PFSK-1 (cell line): ENCODE results near the gene A1CF.

Experiments used
- FOXP2 ChIP-seq: optimal IDR thresholded peaks from 2 replicates; pipeline ENCODE3; 2011; ENCODE audit warnings: borderline replicate concordance, control low read depth, inconsistent platforms; ENCODE audit not compliant: insufficient read depth; ENCODE audit errors: extremely low read length, extremely low read depth
- POLR2AphosphoS5 ChIP-seq: IDR thresholded peaks from 2 replicates; pipeline ENCODE4 v1.6.1; 2012; ENCODE audit warnings: low read depth, mild to moderate bottlenecking, control low read depth, low read length, moderate library complexity
- SIN3A ChIP-seq: IDR thresholded peaks from 2 replicates; pipeline ENCODE4 v1.6.1; 2012; ENCODE audit warnings: mild to moderate bottlenecking, low read length, moderate library complexity, borderline replicate concordance; ENCODE audit not compliant: insufficient read depth
- TAF1 ChIP-seq: IDR thresholded peaks from 2 replicates; pipeline ENCODE4 v1.6.1; 2012; ENCODE audit warnings: low read length, control low read depth, borderline replicate concordance; ENCODE audit not compliant: insufficient read depth
- TF ChIP-seq, protein P1 (sequence below), 2 experiments: IDR thresholded peaks; 2 replicates each; pipeline versions ENCODE4 v1.6.1 to v1.8.0; 2011 to 2012; ENCODE audit warnings: low read depth in 2 of 2, low read length in 2 of 2, control low read depth in 1 of 2, inconsistent platforms in 1 of 2, mild to moderate bottlenecking in 1 of 2, moderate library complexity in 1 of 2; ENCODE audit not compliant: insufficient read depth in 1 of 2

The A1CF gene

DNA sequence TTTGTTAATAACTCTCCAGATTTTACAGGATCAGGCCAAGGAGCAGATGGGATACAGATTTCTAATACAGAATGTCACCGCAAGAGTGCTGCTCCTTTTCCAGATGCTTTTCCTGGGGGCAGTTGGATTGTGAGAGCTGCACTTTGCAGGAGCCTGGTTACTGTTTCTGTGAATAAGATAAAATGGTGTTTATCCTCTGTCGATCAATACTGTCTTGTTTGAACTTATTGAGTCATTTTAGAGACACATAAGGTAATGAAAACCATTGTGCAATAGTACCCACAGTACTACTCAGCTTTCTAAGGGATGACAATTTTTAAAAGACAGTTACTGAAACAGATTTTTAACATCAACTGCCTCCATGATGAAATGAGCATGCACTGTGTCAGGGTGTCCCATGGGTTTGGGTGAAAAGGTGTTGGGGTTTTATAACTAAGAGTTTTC, 2.9 kb downstream of the A1CF start:
- TF ChIP-seq, protein P1, sequence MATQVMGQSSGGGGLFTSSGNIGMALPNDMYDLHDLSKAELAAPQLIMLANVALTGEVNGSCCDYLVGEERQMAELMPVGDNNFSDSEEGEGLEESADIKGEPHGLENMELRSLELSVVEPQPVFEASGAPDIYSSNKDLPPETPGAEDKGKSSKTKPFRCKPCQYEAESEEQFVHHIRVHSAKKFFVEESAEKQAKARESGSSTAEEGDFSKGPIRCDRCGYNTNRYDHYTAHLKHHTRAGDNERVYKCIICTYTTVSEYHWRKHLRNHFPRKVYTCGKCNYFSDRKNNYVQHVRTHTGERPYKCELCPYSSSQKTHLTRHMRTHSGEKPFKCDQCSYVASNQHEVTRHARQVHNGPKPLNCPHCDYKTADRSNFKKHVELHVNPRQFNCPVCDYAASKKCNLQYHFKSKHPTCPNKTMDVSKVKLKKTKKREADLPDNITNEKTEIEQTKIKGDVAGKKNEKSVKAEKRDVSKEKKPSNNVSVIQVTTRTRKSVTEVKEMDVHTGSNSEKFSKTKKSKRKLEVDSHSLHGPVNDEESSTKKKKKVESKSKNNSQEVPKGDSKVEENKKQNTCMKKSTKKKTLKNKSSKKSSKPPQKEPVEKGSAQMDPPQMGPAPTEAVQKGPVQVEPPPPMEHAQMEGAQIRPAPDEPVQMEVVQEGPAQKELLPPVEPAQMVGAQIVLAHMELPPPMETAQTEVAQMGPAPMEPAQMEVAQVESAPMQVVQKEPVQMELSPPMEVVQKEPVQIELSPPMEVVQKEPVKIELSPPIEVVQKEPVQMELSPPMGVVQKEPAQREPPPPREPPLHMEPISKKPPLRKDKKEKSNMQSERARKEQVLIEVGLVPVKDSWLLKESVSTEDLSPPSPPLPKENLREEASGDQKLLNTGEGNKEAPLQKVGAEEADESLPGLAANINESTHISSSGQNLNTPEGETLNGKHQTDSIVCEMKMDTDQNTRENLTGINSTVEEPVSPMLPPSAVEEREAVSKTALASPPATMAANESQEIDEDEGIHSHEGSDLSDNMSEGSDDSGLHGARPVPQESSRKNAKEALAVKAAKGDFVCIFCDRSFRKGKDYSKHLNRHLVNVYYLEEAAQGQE (IDR thresholded peaks at IDR 0.05; ENCODE audit: insufficient read depth in 1 of 2, low read depth in 2 of 2, low read length in 2 of 2), result no peak
- TF ChIP-seq POLR2AphosphoS5 (no peak), FOXP2 (no peak), TAF1 (no peak), SIN3A (no peak)

DNA sequence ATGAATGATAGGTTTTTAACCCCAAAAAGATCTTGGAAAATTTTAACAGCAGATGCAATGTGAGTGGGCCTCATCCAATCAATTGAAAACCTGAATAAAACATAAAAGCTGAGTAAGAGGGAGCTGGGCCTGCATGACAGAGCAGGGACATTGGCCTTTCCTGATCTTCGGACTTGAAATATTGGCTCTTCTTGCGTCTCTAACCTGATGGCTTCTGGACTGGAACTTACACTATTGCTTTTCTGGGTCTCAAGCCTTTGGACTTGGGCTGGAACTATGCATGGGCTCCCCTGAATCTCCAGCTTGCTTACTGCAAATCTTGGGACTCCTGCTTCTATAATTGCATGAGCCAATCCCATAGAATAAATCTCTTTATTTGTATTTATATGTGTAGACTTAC, 9.0 kb downstream of the A1CF start:
- TF ChIP-seq TAF1 (no peak), FOXP2 (no peak), POLR2AphosphoS5 (no peak), SIN3A (no peak)
- TF ChIP-seq, protein P1 (IDR thresholded peaks at IDR 0.05; ENCODE audit: insufficient read depth in 1 of 2, low read depth in 2 of 2, low read length in 2 of 2), result no peak

DNA sequence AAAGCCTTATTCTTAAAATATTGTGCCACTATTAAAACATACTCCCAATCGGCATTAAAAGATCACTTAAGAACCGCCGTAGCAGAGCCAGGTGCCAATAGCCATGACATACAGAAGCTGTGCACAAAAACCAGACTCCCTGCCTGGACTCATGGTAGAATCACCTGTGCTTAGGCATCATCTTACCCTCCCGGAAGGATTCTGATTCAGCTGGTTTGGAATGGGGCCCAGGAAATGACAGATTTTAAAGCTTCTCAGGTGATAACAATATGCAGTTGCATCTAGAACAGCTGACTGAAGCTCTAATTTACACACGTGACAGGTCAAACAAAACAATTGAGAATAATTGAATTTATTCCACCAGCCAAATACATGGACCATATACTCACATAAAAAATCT, 10.7 kb downstream of the A1CF start:
- no peak for TF ChIP-seq TAF1
- TF ChIP-seq POLR2AphosphoS5, result no peak
- TF ChIP-seq SIN3A, result no peak
- no peak for TF ChIP-seq FOXP2
- TF ChIP-seq, protein P1 (IDR thresholded peaks at IDR 0.05; ENCODE audit: insufficient read depth in 1 of 2, low read depth in 2 of 2, low read length in 2 of 2), result no peak

DNA sequence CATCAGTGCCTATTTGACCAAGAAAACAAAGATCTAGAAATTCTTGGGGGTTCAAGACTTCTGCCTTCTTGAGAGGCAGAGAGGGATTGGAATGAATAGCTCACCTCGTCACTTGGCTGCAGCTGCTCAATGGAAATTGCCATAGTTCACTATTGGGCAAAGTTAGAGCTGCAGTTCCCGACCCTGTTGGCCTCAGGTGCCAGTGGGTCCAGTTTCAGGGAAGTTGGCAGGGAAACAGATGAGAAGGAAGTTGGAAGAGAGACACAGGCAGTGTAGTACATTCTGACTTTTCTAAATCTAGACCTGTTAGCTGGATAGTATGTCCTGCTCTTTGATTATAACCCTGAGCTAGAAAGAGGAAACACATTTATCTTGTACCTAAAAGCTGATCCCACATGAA, 19.1 kb downstream of the A1CF start:
- TF ChIP-seq, protein P1 (IDR thresholded peaks at IDR 0.05; ENCODE audit: insufficient read depth in 1 of 2, low read depth in 2 of 2, low read length in 2 of 2), result no peak
- TF ChIP-seq TAF1, result no peak
- TF ChIP-seq POLR2AphosphoS5, result no peak
- TF ChIP-seq SIN3A, result no peak
- TF ChIP-seq FOXP2, result no peak

DNA sequence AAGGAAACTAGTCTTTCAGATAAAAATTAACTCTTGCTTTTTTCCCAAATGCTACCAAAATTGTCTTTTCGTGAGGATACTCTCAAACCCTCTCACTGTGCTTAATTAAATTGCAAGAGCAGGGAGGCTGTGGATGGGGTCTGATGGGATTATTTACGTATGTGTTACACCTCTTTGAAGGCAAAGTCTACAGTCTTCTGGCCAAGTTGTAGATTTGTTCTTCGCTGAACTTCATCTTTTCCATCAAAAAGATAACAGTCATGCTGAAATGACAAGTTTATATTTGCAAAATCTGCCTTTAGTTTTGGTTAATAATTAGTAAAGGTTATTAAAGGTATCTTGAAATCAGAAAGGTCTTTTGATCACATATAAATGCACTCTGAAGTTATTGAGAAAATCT, 22.7 kb downstream of the A1CF start:
- TF ChIP-seq, protein P1 (IDR thresholded peaks at IDR 0.05; ENCODE audit: insufficient read depth in 1 of 2, low read depth in 2 of 2, low read length in 2 of 2), result no peak
- TF ChIP-seq POLR2AphosphoS5, result no peak
- no peak for TF ChIP-seq SIN3A
- TF ChIP-seq TAF1, result no peak
- no peak for TF ChIP-seq FOXP2
